ENCODE data around the gene EIF3F.

Gene EIF3F

GRCh38 chr11:7994581-7995278 lies 7.6 kb downstream of the EIF3F start:
- FAIRE-seq, result no peak

- no peak for FAIRE-seq
Measured at GRCh38 chr11:7999795-8000194, 12.7 kb downstream of the EIF3F start.

GRCh38 chr11:8000390-8000789 lies 13.3 kb downstream of the EIF3F start:
- FAIRE-seq, result no peak

GRCh38 chr11:8002676-8003075 lies 15.5 kb downstream of the EIF3F start:
- FAIRE-seq, result no peak

- FAIRE-seq, result no peak
Measured at GRCh38 chr11:8003187-8003586, 16.1 kb downstream of the EIF3F start.

GRCh38 chr11:8004008-8004407 lies 16.9 kb downstream of the EIF3F start:
- no peak for FAIRE-seq

GRCh38 chr11:8005556-8005955 lies 18.4 kb downstream of the EIF3F start:
- FAIRE-seq, result no peak

GRCh38 chr11:8006349-8006977 lies 19.3 kb downstream of the EIF3F start:
- peak; percentile 53 for FAIRE-seq

- FAIRE-seq, result no peak
Measured at GRCh38 chr11:8008212-8008611, 21.1 kb downstream of the EIF3F start.

GRCh38 chr11:8009856-8010255 lies 22.7 kb downstream of the EIF3F start:
- FAIRE-seq, result no peak

GRCh38 chr11:8011371-8011770 lies 24.2 kb downstream of the EIF3F start:
- FAIRE-seq, result no peak

- FAIRE-seq, result no peak
Measured at GRCh38 chr11:8011981-8012444, 24.9 kb downstream of the EIF3F start.

GRCh38 chr11:8013833-8014232 lies 26.7 kb downstream of the EIF3F start:
- FAIRE-seq, result no peak

- no peak for FAIRE-seq
Measured at GRCh38 chr11:8015753-8016239, 28.7 kb downstream of the EIF3F start.

GRCh38 chr11:8016440-8016839 lies 29.3 kb downstream of the EIF3F start:
- FAIRE-seq, result no peak

GRCh38 chr11:8017071-8017470 lies 29.9 kb downstream of the EIF3F start:
- no peak for FAIRE-seq

GRCh38 chr11:8017894-8018483 lies 30.9 kb downstream of the EIF3F start:
- FAIRE-seq, result no peak

- FAIRE-seq, result no peak
Measured at GRCh38 chr11:8018484-8019313, 31.6 kb downstream of the EIF3F start.

- no peak for FAIRE-seq
Measured at GRCh38 chr11:8019314-8020243, 32.4 kb downstream of the EIF3F start.

GRCh38 chr11:8020244-8020597 lies 33.1 kb downstream of the EIF3F start:
- no peak for FAIRE-seq

- no peak for FAIRE-seq
Measured at GRCh38 chr11:8021920-8022319, 34.8 kb downstream of the EIF3F start.

GRCh38 chr11:8022876-8023275 lies 35.7 kb downstream of the EIF3F start:
- FAIRE-seq, result no peak
